ENCODE results near the gene ECT2L. TPM values are rescaled to one million over a fixed set of nuclear protein-coding genes. Genes with fewer than 3 reads are reported as not detected.

The ECT2L gene
- total and polyA plus RNA-seq, 9 donors, result 0.05 to 6.8 (median 0.17) TPM

DNA sequence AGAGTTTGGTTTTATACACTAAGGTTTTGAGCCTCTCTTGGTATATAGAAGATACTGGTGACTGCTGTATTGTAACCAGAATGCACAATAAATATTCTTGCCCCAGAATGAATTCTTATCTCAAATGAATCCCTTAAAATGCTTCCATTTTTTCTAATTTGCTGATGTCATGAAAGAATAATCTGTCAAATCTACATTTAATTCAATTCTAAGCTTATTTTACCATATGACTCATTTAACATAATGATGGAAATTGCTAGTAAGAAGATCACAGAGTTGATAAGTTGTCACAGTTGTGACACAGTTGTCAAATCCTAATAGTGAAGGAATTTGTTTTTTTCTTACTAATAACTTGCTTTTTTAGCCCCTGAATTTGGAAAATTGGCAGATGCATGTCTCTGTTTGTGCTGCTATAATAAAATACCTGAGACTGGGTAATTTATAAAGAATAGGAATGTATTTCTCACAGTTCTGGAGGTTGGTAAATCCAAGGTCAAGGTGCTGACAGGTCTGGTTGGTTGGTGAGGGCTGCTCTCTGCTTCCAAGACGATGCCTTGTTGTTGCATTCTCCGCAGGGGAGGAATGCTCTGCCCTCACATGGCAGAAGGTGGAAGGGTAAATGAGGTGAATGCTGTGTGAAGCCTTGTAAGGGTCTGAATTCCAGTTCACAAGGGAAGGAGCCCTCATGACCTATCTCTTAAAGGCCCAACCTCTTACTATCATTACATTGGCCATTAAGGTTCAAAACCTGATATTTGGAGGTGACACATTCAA is 4.7 kb downstream of the ECT2L start:
- DNase-seq, result no peak
- no peaks in the 10 kb centered on the region for H3K27me3 ChIP-seq

DNA sequence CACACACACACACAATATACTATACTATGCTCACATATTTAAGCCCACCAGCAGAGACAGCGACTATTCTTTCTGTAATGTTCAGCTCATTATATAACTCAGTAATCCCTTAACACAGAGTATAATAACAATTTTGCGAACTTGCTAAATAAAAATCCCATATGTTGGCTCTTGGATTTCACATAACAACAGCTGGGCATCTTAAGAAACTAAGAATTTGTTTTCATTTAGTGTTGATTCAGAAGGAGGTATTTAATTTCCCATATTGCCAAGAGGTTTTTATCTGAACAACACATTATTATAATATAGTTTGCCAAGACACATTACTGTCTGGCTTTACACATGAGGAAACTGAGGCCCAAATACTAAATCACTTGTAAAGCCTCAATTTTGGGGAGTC is 7.4 kb downstream of the ECT2L start:
- Histone ChIP-seq H3K9me3 (no peaks in the 10 kb centered on the region), H3K27ac (no peak overlapping the region), H3K4me3 (no peak overlapping the region), H3K36me3 (no peaks in the 10 kb centered on the region), H3K27me3 (no peaks in the 10 kb centered on the region), H3K4me1 (ENCODE audit: insufficient read depth) (no peaks in the 10 kb centered on the region)
- TF ChIP-seq, protein P1, sequence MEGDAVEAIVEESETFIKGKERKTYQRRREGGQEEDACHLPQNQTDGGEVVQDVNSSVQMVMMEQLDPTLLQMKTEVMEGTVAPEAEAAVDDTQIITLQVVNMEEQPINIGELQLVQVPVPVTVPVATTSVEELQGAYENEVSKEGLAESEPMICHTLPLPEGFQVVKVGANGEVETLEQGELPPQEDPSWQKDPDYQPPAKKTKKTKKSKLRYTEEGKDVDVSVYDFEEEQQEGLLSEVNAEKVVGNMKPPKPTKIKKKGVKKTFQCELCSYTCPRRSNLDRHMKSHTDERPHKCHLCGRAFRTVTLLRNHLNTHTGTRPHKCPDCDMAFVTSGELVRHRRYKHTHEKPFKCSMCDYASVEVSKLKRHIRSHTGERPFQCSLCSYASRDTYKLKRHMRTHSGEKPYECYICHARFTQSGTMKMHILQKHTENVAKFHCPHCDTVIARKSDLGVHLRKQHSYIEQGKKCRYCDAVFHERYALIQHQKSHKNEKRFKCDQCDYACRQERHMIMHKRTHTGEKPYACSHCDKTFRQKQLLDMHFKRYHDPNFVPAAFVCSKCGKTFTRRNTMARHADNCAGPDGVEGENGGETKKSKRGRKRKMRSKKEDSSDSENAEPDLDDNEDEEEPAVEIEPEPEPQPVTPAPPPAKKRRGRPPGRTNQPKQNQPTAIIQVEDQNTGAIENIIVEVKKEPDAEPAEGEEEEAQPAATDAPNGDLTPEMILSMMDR (IDR thresholded peaks at IDR 0.05), result no peak
- TF ChIP-seq POLR2A (IDR thresholded peaks at IDR 0.05) (no peak), EP300 (IDR thresholded peaks at IDR 0.05) (no peak)
- no peak for DNase-seq
- intact Hi-C loops (cut with DNase I), result no loop called here
- WGBS, 3 donors, result 28 to 62% (median 50%) methylated on average over 2 of the region's 2 CpGs

More for the DNA sequence above, 4.7 kb downstream of the ECT2L start:
- 73 to 84% (median 74%) methylated on average over 2 of the region's 2 CpGs for WGBS, 3 donors
- H3K36me3 ChIP-seq, result no peaks in the 10 kb centered on the region
- H3K4me1 ChIP-seq (ENCODE audit: insufficient read depth), result peaks cover 7% of the 10 kb centered on the region
- no peak for TF ChIP-seq POLR2A (IDR thresholded peaks at IDR 0.05)
- TF ChIP-seq, protein P1 (IDR thresholded peaks at IDR 0.05), result no peak
- TF ChIP-seq EP300 (IDR thresholded peaks at IDR 0.05), result no peak
- H3K9me3 ChIP-seq, result no peaks in the 10 kb centered on the region
- H3K27ac ChIP-seq, result no peak overlapping the region
- intact Hi-C loops (cut with DNase I), result no loop called here
- no peak overlapping the region for H3K4me3 ChIP-seq

DNA sequence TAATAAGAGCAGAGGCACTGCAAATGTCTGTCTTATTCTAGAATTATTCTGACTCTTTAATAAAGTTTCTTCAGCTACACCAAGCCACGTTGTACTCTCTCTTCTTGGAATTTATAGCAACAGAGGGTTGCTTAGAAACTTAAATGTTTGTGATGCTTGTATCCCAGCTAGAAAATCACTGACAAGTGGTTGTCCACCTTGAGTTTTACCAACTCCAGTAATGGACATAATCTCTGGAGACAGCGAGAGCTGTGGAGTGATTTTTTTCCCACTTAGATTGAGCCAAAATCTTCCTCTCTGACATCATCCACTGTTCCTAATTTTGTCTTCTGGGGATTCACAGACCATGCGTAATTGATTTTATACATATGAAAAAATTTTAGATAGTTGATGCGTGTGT is 8.0 kb downstream of the ECT2L start:
- intact Hi-C loops (cut with DNase I), result no loop called here
- WGBS, 3 donors, result 39 to 49% (median 48%) methylated on average over 4 of the region's 4 CpGs
- Histone ChIP-seq H3K9me3 (no peaks in the 10 kb centered on the region), H3K4me1 (ENCODE audit: insufficient read depth) (no peaks in the 10 kb centered on the region), H3K36me3 (no peaks in the 10 kb centered on the region), H3K27ac (no peak overlapping the region), H3K27me3 (no peaks in the 10 kb centered on the region), H3K4me3 (no peak overlapping the region)
- DNase-seq, result no peak
- TF ChIP-seq, protein P1 (IDR thresholded peaks at IDR 0.05), result no peak
- TF ChIP-seq EP300 (IDR thresholded peaks at IDR 0.05) (no peak), POLR2A (IDR thresholded peaks at IDR 0.05) (no peak)

DNA sequence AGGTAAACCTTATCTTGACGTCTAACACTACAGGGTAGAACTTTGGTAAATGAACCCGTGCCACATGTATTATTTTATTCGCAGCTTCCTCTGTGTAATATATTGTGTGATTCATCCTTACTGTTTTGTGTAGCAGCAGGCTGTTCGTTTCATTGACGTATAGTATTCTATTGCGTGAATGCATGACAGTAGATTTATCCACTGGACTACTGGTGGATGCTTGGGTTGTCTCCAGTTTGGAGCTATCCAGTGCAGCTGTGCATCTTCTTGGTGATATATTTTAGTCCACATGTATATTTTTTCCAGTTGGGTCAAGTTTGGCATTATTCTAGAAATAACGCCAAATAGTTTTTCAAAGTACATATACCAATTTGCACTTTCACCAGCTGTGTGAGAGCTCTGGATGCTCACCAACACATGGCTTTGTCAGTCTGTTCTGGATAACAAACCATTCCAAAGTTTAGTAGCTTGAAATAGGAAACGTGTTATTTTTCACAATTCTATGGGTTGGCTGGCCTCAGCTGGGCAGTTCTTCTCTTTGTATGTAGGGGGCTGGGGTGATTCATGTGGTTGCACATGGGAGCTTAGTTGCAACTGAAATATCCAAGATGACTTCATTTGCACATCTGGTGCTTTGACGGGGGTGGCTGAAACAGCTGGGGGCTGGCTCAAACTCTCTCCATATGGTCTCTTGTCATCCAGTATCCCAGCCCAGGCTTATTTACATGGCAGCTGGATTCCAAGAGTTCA is 9.3 kb downstream of the ECT2L start:
- Histone ChIP-seq H3K9me3 (no peaks in the 10 kb centered on the region), H3K36me3 (no peaks in the 10 kb centered on the region), H3K4me3 (no peak overlapping the region), H3K4me1 (ENCODE audit: insufficient read depth) (no peaks in the 10 kb centered on the region), H3K27me3 (no peaks in the 10 kb centered on the region), H3K27ac (no peak overlapping the region)
- 83 to 86% (median 83%) methylated on average over 9 of the region's 9 CpGs for WGBS, 3 donors
- intact Hi-C loops (cut with DNase I), result no loop called here
- DNase-seq, result no peak
- TF ChIP-seq EP300 (IDR thresholded peaks at IDR 0.05) (no peak), POLR2A (IDR thresholded peaks at IDR 0.05) (no peak)
- TF ChIP-seq, protein P1 (IDR thresholded peaks at IDR 0.05), result no peak

All from ovary (tissue), 9 donors.